RCC 7860 (cell line): ENCODE data around the gene BAX.

Source experiments
- DNase-seq: peaks from one replicate; pipeline ENCODE4 v3.0.0-alpha.2; 2015; ENCODE audit warnings: low spot score
- FAIRE-seq: peaks from 2 replicates; lab custom pipeline; 2012; peaks lifted over from hg19 to GRCh38; lab: Jason Lieb, UNC

Gene BAX

GRCh38 chr19:48928164-48929025, 26.3 kb upstream of the BAX start:
- FAIRE-seq (no peak), DNase-seq (no peak)

- FAIRE-seq (no peak), DNase-seq (peak; percentile 8)
Measured at GRCh38 chr19:48933382-48933932, 21.2 kb upstream of the BAX start, which contains the start of gene DHDH. TSS of gene DHDH (plus strand) at chr19:48933699. CDS start at chr19:48933722, 23 bp downstream.

DNA sequence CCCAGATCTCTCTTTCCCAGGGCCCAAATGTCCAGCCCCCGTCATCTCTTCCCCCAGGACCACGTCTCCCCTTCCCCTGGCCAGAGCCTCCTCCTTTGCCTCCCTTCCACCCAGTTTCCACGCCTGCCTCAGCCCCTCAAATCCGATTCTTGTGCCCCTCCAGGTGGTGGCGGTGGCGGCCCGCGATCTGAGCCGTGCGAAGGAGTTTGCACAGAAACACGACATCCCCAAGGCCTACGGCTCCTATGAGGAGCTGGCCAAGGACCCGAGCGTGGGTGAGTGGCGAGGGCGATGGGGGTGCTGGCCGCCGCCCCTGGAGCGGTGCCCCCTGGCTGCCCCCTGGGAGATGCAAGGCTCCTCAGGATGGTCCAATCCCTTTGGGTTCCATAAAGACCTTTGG, 19.8 kb upstream of the BAX start:
- FAIRE-seq = no peak
- DNase-seq = no peak

DNA sequence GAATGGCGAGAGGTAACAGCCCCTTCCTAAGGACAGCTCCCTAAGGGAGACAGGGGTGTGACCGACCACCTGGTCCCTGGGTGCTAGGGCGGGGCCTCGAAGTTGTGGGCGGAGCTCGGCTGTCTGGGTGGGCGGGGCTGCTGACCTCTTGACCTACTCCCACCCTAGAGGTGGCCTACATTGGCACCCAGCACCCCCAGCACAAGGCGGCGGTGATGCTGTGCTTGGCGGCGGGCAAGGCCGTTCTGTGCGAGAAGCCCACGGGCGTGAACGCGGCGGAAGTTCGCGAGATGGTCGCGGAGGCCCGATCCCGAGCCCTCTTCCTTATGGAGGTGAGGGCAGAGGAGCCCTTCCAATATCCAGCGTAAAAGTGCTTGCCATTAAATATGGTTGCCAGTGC, 18.8 kb upstream of the BAX start:
- DNase-seq (no peak), FAIRE-seq (no peak)

DNA sequence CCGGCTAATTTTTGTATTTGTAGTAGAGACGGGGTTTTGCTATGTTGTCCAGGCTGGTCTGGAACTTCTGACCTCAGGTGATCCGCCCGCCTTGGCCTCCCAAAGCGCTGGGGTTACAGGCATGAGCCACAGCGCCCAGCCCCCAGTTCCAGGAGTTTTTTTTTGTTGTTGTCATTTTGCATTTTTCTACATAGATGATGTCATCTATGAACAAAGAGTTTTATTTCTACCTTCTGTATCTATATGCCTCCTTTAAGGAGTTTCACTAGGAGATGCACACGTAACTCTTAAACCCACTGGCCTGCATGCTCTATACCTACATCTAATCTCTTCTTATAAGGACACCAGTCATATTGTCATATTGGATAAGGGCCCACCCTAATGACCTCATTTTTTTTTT, 16.4 kb upstream of the BAX start:
- DNase-seq = no peak
- no peak for FAIRE-seq

DNA sequence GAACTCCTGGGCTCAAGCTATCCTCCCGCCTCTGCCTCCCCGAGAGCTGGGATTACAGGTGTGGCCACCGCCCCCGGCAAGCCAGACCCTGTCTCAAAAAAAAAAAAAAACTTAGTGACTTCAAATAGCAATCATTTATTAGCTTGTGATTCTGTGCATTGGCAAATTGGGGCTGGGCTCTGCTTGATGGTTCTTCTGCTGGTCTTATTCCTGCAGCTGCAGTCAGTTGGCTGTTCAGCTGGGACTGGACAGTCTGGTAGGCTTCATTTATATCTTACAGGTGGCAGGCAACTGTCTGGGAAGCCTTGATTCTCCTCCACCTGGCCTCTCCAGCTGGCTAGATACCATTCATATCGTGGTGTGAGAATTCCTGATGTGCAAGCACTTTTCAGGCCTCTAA, 13.8 kb upstream of the BAX start:
- FAIRE-seq (no peak), DNase-seq (no peak)

GRCh38 chr19:48943081-48943480, 11.6 kb upstream of the BAX start:
- no peak for FAIRE-seq
- no peak for DNase-seq

DNA sequence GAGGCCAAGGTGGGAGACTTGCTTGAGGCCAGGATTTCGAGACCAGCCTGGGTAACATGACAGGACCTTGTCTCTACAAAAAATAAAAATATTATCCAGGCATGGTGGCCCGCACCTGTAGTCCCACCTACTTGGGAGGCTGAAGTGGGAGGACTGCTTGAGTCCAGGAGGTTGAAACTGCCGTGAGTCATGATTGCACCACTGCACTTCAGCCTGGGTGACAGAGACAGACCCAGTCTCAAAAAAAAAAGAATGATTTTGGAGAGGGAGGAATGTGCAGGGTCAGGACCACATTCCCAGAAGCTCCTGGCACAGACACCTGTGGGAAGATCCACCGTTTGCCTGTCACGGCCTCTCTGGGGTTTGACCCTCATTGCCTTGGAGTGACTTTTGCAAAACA, 9.3 kb upstream of the BAX start:
- no peak for DNase-seq
- no peak for FAIRE-seq

GRCh38 chr19:48945817-48946216, 8.9 kb upstream of the BAX start:
- no peak for DNase-seq
- FAIRE-seq = no peak

GRCh38 chr19:48946463-48947257, 8.0 kb upstream of the BAX start:
- FAIRE-seq = no peak
- no peak for DNase-seq

GRCh38 chr19:48947258-48947542, 7.5 kb upstream of the BAX start:
- no peak for FAIRE-seq
- no peak for DNase-seq

DNA sequence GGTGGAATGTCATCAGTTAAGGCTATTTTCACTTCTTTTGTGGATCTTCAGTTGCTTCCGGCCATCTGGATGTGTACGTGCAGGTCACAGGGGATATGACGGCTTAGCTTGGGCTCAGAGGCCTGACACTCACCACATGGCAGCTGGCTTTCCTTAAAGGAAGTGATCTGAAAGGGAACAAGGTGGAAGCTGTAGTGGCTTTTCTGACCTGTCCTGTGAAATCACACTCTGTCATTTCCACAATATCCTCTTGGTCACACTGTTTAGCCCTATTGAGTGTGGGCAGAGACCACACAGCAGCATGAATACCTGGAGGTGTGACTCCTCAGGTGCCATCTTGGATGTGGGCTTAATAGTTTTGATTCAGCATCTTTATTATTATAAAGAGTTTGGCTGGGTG, 4.5 kb upstream of the BAX start:
- no peak for FAIRE-seq

GRCh38 chr19:48950830-48951519, 3.7 kb upstream of the BAX start:
- FAIRE-seq = no peak
- no peak for DNase-seq

More for the DNA sequence above, 4.5 kb upstream of the BAX start:
- no peak for DNase-seq

- no peak for DNase-seq
- no peak for FAIRE-seq
Measured at GRCh38 chr19:48953141-48953540, 1.5 kb upstream of the BAX start.

GRCh38 chr19:48953990-48954594, 583 bp upstream of the BAX start:
- no peak for DNase-seq

DNA sequence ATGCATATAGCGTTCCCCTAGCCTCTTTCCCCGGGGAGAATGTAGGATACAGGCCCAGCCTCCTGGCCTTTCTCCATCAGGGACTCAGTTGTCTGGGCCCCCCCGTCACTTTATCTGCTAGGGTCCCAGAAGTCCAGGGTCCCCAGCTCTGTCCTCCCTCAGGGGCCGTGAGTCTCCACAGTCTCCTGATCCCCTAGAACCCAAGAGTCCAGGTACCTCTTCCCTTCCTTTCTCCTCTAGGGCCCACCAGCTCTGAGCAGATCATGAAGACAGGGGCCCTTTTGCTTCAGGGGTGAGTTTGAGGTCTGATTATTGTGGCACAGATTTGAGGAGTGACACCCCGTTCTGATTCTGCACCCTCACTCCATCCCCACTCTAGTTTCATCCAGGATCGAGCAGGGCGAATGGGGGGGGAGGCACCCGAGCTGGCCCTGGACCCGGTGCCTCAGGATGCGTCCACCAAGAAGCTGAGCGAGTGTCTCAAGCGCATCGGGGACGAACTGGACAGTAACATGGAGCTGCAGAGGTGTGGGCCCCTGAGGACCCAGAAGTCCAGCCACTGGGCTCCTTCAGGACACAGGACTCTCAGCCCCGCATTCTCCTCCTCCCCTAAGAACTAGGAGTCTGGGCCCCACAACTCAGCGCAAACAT, 758 bp downstream of the BAX start:
- DNase-seq (no peak), FAIRE-seq (no peak)

More at GRCh38 chr19:48953990-48954594, 583 bp upstream of the BAX start:
- no peak for FAIRE-seq

DNA sequence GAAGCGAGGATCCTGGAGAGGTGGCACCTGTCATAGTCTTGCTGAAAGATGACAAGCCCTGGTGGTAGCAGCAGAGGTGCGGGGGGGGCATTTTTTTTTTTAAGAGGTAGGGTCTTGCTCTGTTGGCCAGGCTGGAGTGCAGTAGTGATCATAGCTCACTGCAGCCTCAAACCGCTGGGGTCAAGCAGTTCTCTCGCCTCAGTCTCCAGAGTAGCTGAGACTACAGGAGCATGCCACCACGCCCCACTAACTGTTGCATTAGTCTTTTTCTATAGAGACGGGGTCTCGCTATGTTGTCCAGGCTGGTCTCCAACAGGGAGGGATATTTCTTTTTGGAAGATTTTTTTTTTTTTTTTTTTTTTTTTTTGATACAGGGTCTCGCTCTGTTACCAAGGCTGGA, 3.3 kb downstream of the BAX start:
- DNase-seq = no peak
- FAIRE-seq = no peak

- no peak for FAIRE-seq
- DNase-seq = no peak
Measured at GRCh38 chr19:48959341-48960239, 4.9 kb downstream of the BAX start.

- DNase-seq (peak; percentile 30), FAIRE-seq (no peak)
Measured at GRCh38 chr19:48961051-48961649, 6.5 kb downstream of the BAX start.
